ENCODE results near the gene KLKB1. TPM values are rescaled to one million over a fixed set of nuclear protein-coding genes. Genes with fewer than 3 reads are reported as not detected.

KLKB1 gene
- total RNA-seq, 2 donors from 2014 or later, result 1.6 to 2.6 TPM

DNA sequence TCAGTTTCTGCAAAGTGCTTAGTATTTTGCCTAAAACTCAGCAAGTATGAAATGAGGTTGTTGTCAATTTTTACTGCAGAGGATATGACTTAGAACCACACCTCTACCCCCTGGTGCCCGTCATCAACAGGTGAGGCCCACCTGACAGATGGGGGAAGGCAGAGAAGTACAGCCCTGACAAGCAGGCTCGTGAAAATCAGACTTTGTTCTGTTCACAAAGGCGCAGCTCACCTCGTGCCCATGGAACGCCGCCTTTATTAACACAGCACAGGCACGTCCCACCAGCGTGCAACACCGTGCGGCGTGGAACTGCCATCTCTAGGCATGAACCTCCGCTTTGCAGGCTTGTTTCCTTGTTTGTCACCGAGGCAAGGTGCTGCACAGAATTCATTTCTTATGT is 22.6 kb upstream of the KLKB1 start:
- no peak for DNase-seq (ENCODE audit: low spot score)
- Histone ChIP-seq H3K4me1 (ENCODE audit: control insufficient read depth in 1 of 2, low read depth in 2 of 2) (no peaks in the 10 kb centered on the region), H3K27me3 (replicated peaks; ENCODE audit: insufficient read depth) (no peaks in the 10 kb centered on the region), H3K36me3 (peaks cover 8% of the 10 kb centered on the region), H3K9me3 (no peaks in the 10 kb centered on the region), H3K27ac (peak overlapping the region in 1 of 2 donors; percentile 51), H3K4me3 (no peak overlapping the region)
- no peak for ATAC-seq (ENCODE audit: insufficient number of reproducible peaks, low FRiP score, low read depth)
- TF ChIP-seq, protein P1, sequence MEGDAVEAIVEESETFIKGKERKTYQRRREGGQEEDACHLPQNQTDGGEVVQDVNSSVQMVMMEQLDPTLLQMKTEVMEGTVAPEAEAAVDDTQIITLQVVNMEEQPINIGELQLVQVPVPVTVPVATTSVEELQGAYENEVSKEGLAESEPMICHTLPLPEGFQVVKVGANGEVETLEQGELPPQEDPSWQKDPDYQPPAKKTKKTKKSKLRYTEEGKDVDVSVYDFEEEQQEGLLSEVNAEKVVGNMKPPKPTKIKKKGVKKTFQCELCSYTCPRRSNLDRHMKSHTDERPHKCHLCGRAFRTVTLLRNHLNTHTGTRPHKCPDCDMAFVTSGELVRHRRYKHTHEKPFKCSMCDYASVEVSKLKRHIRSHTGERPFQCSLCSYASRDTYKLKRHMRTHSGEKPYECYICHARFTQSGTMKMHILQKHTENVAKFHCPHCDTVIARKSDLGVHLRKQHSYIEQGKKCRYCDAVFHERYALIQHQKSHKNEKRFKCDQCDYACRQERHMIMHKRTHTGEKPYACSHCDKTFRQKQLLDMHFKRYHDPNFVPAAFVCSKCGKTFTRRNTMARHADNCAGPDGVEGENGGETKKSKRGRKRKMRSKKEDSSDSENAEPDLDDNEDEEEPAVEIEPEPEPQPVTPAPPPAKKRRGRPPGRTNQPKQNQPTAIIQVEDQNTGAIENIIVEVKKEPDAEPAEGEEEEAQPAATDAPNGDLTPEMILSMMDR (IDR thresholded peaks at IDR 0.05), result no peak

DNA sequence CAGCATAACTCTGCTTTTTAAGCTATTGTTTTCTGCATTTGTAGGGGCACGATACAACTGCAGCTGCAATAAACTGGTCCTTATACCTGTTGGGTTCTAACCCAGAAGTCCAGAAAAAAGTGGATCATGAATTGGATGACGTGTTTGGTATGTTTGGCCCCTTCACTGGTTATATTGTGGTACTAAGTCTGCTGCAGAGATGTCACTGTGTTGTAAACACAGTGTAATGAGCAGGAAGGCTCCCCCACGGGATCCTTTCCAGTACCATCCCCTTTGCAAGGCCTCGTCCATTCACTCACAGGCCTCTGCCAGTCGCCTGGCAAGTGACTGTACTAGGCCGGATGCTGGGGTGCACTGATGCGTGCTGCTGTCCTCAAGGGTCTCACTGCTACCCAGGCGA is 22.2 kb upstream of the KLKB1 start:
- H3K27me3 ChIP-seq (replicated peaks; ENCODE audit: insufficient read depth), result no peaks in the 10 kb centered on the region
- ATAC-seq (ENCODE audit: insufficient number of reproducible peaks, low FRiP score, low read depth) (no peak), DNase-seq (ENCODE audit: low spot score) (no peak)
- H3K4me3 ChIP-seq, result no peak overlapping the region
- no peak overlapping the region for H3K27ac ChIP-seq
- no peaks in the 10 kb centered on the region for H3K9me3 ChIP-seq
- no peaks in the 10 kb centered on the region for H3K4me1 ChIP-seq (ENCODE audit: control insufficient read depth in 1 of 2, low read depth in 2 of 2)
- H3K36me3 ChIP-seq, result peaks cover 8% of the 10 kb centered on the region
- TF ChIP-seq, protein P1 (IDR thresholded peaks at IDR 0.05), result no peak

DNA sequence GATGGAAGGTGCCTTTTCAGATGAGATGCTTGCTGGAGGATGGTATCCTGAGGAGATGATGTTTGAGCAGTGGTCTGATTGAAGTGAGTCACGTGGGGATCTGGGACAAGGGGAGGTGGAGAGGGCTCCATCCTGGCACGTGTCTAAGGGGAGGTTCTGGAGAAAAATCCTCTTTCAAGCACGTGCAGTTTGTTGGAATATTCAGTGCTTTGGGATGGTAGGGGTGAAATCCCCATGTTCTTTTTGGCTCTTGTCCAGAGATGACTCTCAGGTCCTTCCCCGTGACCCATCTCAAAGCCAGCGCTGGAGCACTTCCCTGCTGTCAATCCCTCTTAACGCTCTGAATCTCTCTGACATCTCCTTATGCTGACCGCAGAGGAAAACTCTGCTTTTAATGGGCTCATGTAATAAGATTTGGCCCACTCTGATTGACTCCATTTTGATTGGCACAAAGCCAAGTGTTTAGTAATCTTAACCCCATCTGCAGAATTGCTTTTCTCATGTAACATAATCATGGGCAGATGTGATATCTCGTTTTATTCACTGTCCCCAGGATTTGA is 10.8 kb upstream of the KLKB1 start:
- H3K4me1 ChIP-seq (ENCODE audit: control insufficient read depth in 1 of 2, low read depth in 2 of 2), result no peaks in the 10 kb centered on the region
- DNase-seq (ENCODE audit: low spot score) (no peak), ATAC-seq (ENCODE audit: insufficient number of reproducible peaks, low FRiP score, low read depth) (no peak)
- H3K9me3 ChIP-seq, result no peaks in the 10 kb centered on the region
- TF ChIP-seq, protein P1 (IDR thresholded peaks at IDR 0.05), result no peak
- no peak overlapping the region for H3K4me3 ChIP-seq
- H3K27me3 ChIP-seq (replicated peaks; ENCODE audit: insufficient read depth), result no peaks in the 10 kb centered on the region
- H3K27ac ChIP-seq, result no peak overlapping the region
- no peaks in the 10 kb centered on the region for H3K36me3 ChIP-seq

DNA sequence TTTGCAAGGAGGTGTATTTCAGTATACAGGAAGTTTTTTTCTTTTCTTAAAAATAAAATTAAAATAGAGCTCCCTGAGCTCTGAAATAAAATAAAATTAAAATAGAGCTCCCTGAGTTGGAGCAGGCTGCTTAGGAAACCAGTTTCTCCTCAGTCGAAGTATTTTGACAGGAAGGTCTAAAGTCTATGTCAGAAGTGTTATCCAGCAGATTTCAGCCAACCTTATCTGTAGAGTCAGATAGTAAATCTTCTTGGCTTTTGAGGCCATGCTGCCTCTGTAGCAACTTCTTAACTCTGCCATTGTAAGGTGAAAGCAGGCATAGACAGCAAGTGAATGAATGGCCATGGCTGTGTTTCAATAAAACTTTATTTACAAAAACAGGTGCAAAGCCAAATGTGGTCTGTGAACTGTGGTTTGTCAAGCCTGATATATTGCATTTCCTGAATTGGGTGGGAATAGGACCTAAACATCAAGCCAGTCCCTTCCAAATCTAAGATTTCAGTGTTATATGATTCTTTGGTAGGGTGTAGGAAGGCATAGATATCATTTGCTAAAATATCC is 9.5 kb upstream of the KLKB1 start:
- ATAC-seq (ENCODE audit: insufficient number of reproducible peaks, low FRiP score, low read depth), result no peak
- Histone ChIP-seq H3K4me3 (no peak overlapping the region), H3K27me3 (replicated peaks; ENCODE audit: insufficient read depth) (no peaks in the 10 kb centered on the region), H3K4me1 (ENCODE audit: control insufficient read depth in 1 of 2, low read depth in 2 of 2) (no peaks in the 10 kb centered on the region), H3K36me3 (no peaks in the 10 kb centered on the region), H3K9me3 (no peaks in the 10 kb centered on the region), H3K27ac (no peak overlapping the region)
- TF ChIP-seq, protein P1 (IDR thresholded peaks at IDR 0.05), result no peak
- no peak for DNase-seq (ENCODE audit: low spot score)

DNA sequence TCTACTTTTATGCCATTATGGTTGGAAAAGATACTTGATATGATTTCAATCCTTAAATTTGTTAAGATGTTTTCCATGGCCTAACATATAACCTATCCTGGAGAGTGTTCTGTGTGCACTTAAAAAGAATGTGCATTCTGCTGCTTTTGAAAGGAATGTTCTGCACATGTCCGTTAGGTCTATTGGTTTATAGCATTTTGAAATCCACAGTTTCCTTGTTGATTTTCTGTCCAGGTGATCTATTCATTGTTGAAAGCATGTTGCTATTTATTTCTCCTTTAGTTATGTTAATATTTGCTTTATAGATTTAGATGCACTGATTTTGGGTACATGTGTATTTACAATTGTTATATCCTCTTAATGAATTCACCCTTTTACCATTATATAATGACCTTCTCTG is 5.7 kb upstream of the KLKB1 start:
- no peak overlapping the region for H3K4me3 ChIP-seq
- H3K27me3 ChIP-seq (replicated peaks; ENCODE audit: insufficient read depth), result no peaks in the 10 kb centered on the region
- ATAC-seq (ENCODE audit: insufficient number of reproducible peaks, low FRiP score, low read depth), result no peak
- TF ChIP-seq, protein P1 (IDR thresholded peaks at IDR 0.05), result no peak
- no peak overlapping the region for H3K27ac ChIP-seq
- no peaks in the 10 kb centered on the region for H3K36me3 ChIP-seq
- peaks cover 4% of the 10 kb centered on the region for H3K9me3 ChIP-seq
- no peak for DNase-seq (ENCODE audit: low spot score)
- no peaks in the 10 kb centered on the region for H3K4me1 ChIP-seq (ENCODE audit: control insufficient read depth in 1 of 2, low read depth in 2 of 2)

Data from thoracic aorta (tissue), 2 donors.